SKM-1 treated with dmso at 0.1 percent for 144 hours (cell line): ENCODE measurements around the gene UNC80.
"Not testable (repeated sequence)": the region's sequence is repeated elsewhere in the genome, so short reads cannot be mapped to it uniquely, and the experiment has no call there.

Source experiments
- DNase-seq: peaks from one replicate; lab custom pipeline; 2025; ENCODE audit not compliant: unreplicated experiment; lab: John Stamatoyannopoulos, UW

Gene UNC80

GRCh38 chr2:209771474-209772289 lies at the start of gene UNC80:
Gene UNC80 (plus strand): TSS chr2:209771832. CDS start chr2:209772073, 241 bp downstream.
- no peak for DNase-seq

GRCh38 chr2:209726311-209726710 lies 45.3 kb upstream of the UNC80 start:
- no peak for DNase-seq

GRCh38 chr2:209727077-209727476 lies 44.6 kb upstream of the UNC80 start:
- DNase-seq = no peak

GRCh38 chr2:209734805-209735204 lies 36.8 kb upstream of the UNC80 start:
- no peak for DNase-seq

GRCh38 chr2:209741953-209742352 lies 29.7 kb upstream of the UNC80 start:
- no peak for DNase-seq

- DNase-seq = no peak
These were observed 18.6 kb upstream of the UNC80 start for GRCh38 chr2:209753020-209753419.

GRCh38 chr2:209757163-209757562 lies 14.5 kb upstream of the UNC80 start:
- DNase-seq = no peak

GRCh38 chr2:209761566-209761965 lies 10.1 kb upstream of the UNC80 start:
- DNase-seq = no peak

GRCh38 chr2:209762563-209762962 lies 9.1 kb upstream of the UNC80 start:
- DNase-seq = no peak

GRCh38 chr2:209763106-209763505 lies 8.5 kb upstream of the UNC80 start:
- no peak for DNase-seq

GRCh38 chr2:209766613-209767012 lies 5.0 kb upstream of the UNC80 start:
- DNase-seq = no peak

GRCh38 chr2:209767316-209767715 lies 4.3 kb upstream of the UNC80 start:
- no peak for DNase-seq

GRCh38 chr2:209768557-209768956 lies 3.1 kb upstream of the UNC80 start:
- no peak for DNase-seq

GRCh38 chr2:209772290-209772685 lies 656 bp downstream of the UNC80 start:
- DNase-seq = no peak

- no peak for DNase-seq
These were observed 1.7 kb downstream of the UNC80 start for GRCh38 chr2:209773377-209773776.

GRCh38 chr2:209787416-209787815 lies 15.8 kb downstream of the UNC80 start:
- no peak for DNase-seq

GRCh38 chr2:209788925-209789324 lies 17.3 kb downstream of the UNC80 start:
- no peak for DNase-seq

- no peak for DNase-seq
These were observed 18.6 kb downstream of the UNC80 start for GRCh38 chr2:209790066-209790728.

GRCh38 chr2:209791151-209791550 lies 19.5 kb downstream of the UNC80 start:
- DNase-seq = no peak

GRCh38 chr2:209795425-209795824 lies 23.8 kb downstream of the UNC80 start:
- not testable (repeated sequence) for DNase-seq

GRCh38 chr2:209805351-209805750 lies 33.7 kb downstream of the UNC80 start:
- DNase-seq = no peak

- DNase-seq = no peak
These were observed 34.7 kb downstream of the UNC80 start for GRCh38 chr2:209806318-209806717.
